Left hindlimb (tissue), 1 donor: Measurements from ENCODE around the gene MAP3K19.
"Not testable (repeated sequence)": the region's sequence is repeated elsewhere in the genome, so short reads cannot be mapped to it uniquely, and the experiment has no call there.

ENCODE experiments used
- DNase-seq: peaks from one replicate; pipeline ENCODE4 v3.0.0-alpha.2; 2018

The MAP3K19 gene

DNA sequence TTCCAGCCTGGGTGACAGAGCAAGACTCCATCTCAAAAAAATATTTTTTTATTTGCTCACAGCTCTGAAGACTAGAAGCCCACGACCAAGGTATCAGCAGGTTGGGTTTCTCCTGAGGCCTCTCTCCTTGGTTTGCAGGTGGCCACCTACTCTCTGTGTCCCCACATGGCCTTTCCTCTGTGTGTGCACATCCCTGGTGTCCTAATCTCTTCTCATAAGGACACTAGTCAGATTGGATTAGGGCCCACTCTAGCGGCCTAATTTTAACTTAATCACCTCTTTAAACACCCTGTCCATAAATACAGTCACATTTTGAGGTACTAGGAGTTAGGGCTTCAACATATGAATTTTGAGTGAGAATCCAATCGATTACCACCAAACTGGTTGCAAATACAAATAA is 2.9 kb upstream of the MAP3K19 start:
- DNase-seq = no peak

DNA sequence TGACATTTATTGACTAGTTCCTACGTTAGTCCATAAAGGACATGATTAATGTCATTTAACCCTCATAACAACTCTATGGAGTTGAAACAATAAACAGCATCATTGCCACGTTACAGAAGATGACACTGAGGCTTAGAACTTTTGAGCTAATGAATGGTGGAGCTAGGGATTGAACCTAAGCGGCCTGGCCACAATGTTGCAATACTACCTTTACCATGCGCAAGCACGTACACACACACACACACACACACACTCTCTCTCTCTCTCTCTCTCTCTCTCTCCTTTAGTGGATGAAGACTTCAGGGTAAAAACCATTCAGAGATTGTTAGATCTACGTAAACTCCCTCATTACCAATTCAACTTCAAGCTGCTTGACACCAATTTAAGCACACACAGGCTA is 875 bp upstream of the MAP3K19 start:
- no peak for DNase-seq

DNA sequence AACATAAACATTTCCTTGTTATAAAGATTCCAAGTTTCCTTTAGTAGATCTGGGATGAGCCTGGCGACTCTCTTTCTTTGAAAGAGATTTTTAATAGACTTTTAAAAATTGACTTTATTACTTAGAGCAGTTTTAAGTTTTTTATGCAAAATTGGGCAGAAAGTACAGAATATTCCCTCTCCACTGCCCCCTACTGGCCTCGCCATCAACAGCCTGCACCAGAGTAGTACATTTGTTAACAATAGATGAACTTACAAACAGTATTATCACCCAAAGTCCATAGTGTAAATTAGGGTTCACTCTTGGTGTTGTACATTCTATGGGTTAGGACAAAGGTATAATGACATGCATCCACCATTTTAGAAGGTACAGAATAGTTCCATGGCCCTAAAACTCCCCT is 3.9 kb downstream of the MAP3K19 start:
- DNase-seq = no peak

DNA sequence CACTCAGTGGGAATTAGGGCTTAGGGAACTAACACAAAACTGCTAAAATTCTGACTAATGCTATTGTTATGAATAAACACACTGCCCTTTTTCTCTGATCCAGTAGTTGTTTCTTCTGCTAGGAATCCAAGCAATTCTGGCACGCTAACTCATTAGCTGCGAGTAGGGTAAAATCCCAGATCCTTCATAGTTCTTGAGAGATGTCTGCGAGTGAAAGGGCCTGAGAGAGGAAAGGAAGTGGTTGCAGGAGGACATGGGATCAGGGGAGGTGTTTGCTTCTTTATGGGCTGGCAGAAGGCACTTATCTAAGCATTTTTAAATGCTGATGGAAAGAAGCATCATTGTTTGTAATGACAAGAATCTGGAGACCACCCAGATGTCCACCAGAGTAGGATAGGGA is 9.4 kb downstream of the MAP3K19 start:
- no peak for DNase-seq

DNA sequence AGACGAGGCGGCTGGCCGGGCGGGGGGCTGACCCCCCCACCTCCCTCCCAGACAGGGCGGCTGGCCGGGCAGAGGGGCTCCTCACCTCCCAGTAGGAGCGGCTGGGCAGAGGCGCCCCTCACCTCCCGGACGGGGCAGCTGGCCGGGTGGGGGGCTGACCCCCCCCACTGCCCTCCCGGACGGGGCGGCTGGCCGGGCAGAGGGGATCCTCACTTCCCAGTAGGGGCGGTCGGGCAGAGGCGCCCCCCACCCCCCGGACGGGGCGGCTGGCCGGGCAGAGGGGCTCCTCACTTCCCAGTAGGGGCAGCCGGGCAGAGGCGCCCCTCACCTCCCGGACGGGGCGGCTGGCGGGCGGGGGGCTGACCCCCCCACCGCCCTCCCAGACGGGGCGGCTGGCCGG is 14.0 kb downstream of the MAP3K19 start:
- not testable (repeated sequence) for DNase-seq

DNA sequence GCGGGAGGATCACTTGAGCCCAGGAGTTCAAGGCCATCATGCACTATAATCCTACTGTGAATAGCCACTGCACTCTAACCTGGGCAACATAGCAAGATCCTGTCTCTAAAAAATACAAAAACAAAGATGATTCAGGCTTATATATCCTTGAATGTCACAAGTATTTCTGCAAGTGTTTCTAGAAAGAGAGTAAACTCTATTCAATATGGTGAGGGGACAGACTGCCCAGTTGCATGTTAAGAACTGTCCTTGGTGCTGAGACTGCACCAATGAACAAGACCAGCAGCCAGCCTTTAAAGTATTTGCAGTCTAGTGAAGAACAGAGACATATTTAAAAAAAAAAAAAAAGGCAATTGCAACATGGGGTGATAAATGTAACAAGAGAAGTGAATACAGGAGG is 16.4 kb downstream of the MAP3K19 start:
- no peak for DNase-seq

DNA sequence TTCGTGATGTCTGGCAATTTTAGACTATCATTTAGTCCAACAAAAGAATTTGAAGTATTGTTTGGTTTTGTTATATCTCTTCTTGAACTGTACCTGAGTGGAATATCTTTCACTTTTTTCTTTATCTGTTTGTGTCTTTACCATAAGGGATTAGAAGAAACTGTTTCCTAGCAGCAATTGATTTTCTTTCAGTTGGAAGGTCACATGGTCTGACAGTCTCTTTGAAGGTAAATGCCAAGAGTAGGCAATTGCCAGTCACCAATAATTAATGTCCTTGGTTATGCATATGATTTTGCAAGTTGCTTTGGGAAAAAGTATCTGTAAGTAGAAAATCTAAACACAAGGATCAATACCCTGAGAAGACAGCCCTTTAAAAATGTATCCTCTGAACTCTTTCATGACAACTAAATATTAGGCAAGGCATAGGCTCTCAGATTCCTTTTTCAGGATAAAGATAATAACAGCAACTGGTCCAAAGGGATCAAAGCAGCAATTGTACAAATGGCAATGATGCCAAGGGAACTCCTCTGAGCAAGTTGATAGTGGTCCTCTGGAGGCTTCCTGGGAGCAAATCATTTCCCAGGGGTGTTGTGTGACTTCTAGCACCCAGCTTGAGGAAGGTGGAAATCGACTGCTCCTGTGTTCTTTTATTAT is 17.6 kb downstream of the MAP3K19 start:
- DNase-seq = no peak

DNA sequence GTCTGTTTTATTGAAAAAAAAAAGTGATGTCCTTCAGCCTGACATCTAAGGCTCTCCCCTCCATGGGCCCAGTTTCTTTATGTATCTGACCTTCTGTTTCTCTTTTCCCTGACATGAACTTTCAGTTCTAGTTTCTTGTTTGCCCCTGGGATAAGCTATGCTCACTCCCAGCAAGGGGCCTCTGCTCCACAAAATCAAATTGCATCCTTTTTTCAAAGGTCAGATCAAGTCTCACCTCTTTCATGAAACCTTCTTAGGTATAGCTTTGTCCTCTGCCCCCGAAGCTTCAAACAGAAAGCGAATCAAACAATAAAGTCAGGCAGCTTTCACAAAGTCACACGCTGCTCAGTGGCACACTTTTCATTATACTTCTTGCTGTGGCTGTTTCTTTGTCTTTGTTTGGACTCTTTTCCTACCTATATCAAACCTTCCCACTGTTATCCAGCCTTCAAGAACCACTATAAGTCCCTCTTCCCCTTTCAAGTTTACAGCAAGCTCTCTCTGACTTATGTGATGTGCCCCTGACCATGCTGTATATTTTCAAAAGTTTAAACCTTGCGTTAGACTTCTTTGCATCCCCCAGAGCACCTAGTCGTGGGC is 23.3 kb downstream of the MAP3K19 start:
- DNase-seq = no peak

DNA sequence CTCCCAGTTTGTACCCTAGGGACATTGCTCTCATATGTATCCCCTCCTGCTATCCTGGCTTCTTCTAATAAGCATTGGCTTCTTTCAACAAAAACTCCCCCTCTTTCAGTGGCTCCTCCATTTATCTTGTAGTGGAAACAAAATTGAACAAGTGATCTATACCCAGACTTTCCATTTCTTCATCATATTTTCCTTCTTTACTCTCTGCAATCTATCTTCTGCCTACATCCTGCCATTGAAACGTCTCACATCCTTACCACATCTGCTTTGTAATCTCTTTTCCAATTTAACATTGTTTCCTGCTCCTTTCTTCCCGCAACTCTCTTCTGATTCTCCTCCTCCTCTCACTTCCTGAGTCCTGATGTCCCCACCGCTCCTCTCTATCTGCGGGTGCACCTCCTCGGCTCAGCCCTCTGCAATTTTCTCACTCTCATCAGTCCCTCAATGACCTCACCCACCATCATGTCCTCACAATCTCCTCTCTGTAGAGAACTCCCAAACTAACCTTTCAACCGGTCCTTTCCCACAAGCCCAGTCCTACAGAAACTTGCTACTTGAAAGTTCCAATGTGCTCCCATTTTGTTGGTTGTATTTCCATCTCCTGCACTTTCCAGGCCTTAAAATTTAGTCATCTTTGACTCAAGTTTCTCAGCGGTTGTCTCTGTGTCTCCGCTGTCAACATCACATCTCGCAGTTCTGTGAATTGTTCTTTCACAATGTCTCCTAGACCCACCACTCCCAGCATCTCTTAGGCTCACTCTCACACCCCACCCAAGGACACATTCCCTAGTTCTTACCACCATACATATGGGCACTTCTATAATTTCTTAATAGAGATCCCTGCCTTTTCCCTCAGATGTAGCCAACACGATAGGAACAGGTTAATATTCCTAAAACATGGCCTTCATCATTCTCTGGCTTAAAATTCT is 24.0 kb downstream of the MAP3K19 start:
- DNase-seq = no peak

DNA sequence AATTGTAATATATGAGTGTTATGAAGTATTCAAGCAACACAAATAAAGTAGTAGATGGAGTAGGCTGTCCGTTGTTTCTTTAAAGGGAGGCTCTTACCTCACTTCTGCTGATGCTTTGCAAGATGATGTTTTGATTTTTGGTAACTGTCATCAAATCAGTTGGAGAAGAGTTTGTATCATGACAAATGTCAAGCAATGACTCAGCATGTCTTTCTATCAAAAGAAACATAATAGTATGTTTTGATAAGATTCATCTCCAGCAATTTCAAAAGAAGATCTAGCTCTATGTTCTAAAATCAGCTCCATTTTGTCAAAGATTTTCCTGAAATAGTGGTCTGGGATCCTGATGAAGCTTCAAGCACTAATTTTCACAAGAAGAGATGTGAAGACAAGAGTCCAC is 25.6 kb downstream of the MAP3K19 start:
- no peak for DNase-seq

DNA sequence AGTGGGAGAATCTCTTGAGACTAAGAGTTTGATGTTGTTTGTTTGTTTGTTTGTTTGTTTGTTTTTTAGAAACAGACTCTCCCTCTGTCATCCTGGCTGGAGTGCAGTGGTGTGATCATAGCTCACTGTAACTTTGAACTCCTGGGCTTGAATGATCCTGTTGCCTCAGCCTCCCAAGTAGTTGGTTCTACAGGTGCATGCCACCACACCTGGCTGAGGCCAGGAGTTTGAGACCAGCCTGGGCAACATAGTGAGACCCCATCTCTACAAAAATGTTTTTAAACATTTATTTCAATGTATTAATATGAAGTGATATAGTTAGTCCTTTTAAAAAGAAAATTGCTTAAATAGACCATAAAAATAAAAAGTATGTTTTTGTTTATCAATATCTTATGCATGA is 35.6 kb downstream of the MAP3K19 start:
- DNase-seq = no peak

DNA sequence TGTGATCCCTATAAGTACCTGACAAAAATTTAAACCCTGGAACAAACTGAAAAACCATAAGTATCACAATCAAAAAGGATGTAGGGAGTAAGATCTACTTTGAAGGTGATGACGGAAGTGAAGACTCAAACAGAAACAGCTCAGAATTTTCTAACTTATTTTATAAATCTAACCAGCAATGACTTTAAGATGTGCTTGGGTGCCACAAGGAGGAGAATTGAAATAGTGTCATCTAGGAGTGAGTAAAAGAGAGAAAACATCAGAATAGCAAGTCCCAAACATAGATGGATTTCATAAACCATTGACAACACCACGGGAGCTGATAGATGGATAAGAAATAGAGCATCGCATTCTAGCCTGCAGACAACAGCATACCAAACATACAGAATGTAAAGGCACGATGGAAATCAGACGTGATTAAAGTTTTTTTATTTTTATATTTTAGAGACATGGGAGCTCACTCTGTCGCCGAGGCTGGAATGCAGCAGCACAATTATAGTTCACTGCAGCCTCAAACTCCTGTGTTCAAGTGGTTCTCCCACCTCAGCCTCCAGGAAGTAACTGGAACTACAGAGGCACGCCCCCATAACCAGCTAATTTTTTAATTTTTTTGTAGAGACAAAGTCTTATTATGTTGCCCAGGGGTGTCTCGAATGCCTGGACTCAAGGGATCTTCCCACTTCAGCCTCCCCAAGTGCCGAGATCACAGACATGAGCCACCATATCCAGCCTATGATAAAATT is 36.9 kb downstream of the MAP3K19 start:
- no peak for DNase-seq

DNA sequence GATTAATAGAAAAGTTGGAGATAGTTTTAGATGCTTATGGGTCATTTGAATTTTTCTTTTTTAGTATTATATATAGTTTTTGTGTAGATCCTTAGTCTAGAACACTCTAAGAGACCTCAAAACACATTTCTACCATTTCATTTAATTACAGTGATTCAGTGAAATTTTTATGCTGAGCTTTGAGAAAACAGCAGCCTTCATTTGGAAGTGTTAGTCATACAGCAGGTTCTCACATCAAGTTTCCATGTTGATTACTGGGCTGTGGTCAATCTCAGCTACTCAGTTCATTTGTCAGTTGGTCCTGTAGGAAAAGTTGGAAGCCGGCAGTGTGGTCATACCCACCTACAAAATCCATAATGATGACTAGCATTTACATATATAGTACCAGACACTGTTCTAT is 37.9 kb downstream of the MAP3K19 start:
- no peak for DNase-seq

DNA sequence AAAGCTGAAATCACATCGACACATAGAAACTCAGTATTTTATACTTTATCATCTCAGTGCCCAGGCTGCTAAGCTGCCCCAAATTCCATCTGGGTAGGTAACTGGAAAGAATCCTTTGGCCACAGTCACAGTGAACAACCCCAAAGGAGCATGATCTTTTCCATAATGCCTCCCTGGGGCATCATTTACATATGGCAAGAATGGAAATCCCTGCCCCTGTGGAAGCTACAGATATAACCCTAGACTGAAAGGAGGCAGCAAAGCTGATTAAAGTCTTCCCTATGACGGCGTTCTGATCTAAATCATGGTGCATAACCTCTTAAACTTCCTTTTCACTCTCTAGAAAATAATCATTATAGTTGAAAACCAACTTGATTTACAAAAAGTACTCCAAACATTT is 41.5 kb downstream of the MAP3K19 start:
- no peak for DNase-seq

DNA sequence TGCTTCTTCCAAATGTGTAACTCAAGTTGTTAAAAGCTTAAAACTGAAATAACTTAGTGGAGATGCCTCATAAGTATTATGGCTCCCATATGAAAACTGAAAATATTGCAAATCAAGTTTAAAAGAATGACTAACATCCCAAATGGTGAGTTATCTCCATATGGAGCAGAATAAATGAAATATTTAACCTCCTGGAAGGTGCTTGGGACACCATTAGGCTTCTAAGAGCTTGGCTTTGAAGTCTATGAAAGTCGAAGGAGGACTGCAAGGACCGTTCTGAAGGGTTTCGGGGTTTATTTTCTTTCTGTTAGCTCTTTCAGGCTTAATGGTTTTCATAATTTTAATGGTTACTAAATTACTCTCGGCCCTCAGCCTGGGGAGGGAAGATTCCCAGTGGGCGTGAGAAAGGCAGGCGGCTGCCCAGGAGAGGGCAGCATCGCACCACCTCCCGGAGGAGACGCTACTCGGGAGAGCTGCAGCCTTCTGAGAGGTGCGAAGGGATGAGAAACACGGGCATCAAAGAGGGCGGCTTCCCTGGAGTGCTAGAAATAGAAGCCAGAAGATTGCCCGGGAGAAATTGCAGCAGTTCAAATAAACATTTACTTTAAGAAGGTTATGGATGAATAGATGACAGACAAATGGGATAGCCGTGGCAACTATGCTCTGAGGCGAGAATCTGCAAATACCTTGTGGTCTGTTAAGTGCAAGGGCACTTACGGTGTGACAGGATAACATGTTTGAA is 43.1 kb downstream of the MAP3K19 start:
- DNase-seq = peak; percentile 59

DNA sequence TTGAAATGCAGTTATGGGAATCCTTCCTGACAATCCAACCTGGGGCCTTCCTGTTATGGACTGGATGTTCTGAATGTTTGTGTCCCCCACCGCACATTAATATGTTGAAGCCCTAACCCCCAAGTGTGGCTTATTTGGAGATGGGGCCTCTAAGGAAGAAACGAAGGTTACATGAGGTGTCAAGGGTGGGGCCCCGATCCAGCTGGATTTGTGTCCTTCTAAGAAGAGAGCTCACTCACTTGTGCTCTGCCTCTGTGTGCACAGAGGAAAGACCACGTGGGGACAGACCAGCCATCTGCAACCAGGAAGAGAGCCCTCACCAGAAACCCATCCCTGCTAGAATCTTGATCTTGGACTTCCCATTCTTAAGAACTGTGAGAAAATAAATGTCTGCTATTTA is 44.4 kb downstream of the MAP3K19 start:
- no peak for DNase-seq

DNA sequence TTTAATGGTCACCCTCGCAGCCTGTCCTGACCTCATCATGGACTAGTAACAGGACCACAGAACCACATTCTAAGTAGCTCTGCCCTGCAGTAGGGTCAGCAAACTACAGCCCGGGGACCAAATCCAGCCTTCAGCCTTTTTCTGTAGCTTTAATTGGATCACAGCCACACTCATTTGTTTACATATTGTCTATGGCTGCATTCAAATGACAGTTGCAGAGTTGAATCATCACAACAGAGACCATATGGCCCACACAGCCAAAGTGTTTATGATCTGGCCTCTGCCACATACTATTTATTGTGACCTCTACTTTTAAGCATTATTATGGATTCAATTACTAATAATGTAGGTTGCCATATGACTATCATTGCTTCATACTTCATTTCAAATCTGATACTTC is 47.7 kb downstream of the MAP3K19 start:
- DNase-seq = no peak

DNA sequence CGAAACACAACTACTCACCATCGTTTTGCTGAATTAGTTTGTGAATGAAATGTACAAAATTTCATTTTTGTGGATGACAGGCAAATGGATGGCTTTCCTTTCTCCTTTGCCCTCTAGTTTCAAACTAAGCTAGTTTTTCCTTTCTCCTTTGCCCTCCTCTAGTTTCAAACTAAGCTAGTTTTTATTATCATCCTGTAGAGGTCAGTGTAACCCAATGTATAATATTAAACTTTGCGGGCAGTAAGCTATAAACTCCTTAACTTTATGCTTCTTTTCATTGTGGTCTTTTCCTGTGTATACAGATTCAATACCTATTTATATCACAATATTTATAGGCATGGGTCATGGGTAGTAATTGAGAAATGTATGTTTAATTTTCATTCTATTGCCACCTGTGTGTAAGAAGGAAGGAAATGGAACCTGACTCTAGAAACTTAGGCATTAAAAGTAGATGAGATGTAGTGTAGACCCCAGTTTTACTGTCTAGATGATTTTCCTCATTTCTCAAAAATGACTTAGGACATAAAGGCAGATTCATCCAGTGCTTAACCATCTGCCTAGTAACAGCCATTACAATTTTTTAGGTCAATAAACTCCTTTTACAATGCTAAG is 58.1 kb downstream of the MAP3K19 start:
- no peak for DNase-seq

DNA sequence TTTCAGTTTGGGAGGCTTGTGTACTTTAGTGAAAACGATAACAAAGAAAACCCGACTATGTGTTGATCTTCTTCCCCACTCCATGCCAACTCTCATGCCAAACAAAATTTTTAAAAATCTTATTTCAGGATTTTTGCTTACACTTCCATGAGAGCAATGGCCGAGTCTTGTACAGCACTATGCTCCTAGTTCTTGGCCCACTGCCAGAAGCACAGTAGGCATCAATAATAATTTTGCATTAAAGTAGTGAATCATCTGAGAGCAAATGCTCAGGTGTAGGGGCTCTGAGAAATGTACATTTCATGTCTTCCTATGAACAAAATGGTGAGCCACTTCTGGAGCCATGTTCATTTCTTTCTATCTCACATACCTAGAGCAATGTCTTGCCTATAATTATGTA is 62.2 kb downstream of the MAP3K19 start:
- no peak for DNase-seq

DNA sequence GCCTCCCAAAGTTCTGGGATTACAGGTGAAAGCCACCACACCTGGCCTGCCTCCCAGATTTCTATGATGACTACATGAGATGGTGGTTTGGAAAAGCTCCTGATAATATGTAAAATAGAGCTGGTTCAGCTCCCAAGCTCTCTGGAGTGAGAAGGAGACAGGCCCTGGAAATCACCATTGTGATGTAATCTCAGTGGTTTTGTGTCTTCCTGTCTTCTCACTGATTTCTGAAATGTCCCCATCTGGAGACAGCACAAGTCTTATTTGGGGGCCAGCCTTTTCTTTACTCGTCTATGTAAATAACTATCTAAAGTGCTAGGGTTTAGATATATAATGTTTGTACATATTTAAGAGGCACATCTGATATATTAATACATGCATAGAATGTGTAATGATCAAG is 64.6 kb downstream of the MAP3K19 start:
- DNase-seq = no peak

DNA sequence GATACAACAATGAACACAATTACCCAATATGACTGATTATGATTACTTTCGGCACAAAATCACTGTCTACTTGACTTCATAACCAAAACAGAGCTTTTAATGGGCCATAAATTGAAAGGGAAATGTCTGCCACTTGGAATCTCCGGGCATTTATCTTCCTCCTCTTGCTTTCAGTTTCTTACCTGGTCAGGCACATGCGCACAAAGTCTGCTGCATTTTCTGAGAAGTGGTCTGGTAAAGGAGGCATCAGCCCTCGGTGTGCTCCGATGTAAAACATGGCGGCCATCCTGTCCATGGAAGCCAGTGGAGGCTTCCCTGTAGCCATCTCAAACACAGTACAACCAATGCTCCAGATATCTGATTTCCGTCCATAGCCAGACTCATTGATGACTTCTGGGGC is 66.6 kb downstream of the MAP3K19 start:
- DNase-seq = no peak

DNA sequence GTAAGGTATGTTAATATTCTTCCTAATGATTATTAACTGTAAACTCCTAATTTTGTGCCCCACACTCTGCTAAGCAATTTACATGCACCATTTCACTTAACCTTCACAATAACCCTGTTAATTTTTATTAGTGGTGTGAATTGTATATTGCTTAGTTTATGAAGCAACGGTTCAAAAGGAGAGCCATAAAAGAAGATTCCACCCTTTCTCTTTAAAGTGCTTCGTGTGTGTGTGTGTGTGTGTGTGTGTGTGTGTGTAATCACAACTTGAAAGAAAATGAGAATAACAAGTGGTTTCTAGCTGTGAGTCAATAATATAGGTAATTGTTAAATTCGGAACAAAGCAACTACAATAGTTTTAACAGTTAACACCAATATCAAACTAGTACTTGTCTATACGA is 68.0 kb downstream of the MAP3K19 start:
- DNase-seq = no peak
